Fibroblast of skin of scalp (primary cell): ENCODE data around the gene COG1.
A peak's percentile ranks its signal among the peaks of the same experiment; 100 is the strongest.

Experiments
- DNase-seq: peaks from one replicate; pipeline ENCODE4 v3.0.0-alpha.2; 2013

Gene COG1

GRCh38 chr17:73228748-73229236 lies 35.9 kb downstream of the COG1 start:
- peak; percentile 79 for DNase-seq

- no peak for DNase-seq
Observed at GRCh38 chr17:73230088-73230487, 37.2 kb downstream of the COG1 start.

GRCh38 chr17:73231395-73231794 lies 38.5 kb downstream of the COG1 start:
- no peak for DNase-seq

- peak; percentile 95 for DNase-seq
Observed at GRCh38 chr17:73231841-73232586, 39.2 kb downstream of the COG1 start.

- peak; percentile 9 for DNase-seq
Observed at GRCh38 chr17:73232587-73233373, 39.9 kb downstream of the COG1 start.

- DNase-seq, result no peak
Observed at GRCh38 chr17:73234736-73235135, 41.9 kb downstream of the COG1 start.

- no peak for DNase-seq
Observed at GRCh38 chr17:73237714-73238113, 44.9 kb downstream of the COG1 start.

- no peak for DNase-seq
Observed at GRCh38 chr17:73240561-73240960, 47.7 kb downstream of the COG1 start.

- no peak for DNase-seq
Observed at GRCh38 chr17:73247726-73248125, 54.9 kb downstream of the COG1 start.

- no peak for DNase-seq
Observed at GRCh38 chr17:73248532-73248931, 55.7 kb downstream of the COG1 start.

- no peak for DNase-seq
Observed at GRCh38 chr17:73249700-73250099, 56.8 kb downstream of the COG1 start.

GRCh38 chr17:73250851-73251640 lies 58.2 kb downstream of the COG1 start:
- DNase-seq, result no peak

GRCh38 chr17:73251871-73252270 lies 59.0 kb downstream of the COG1 start:
- no peak for DNase-seq

- DNase-seq, result peak; percentile 22
Observed at GRCh38 chr17:73255671-73256181, 62.9 kb downstream of the COG1 start.

GRCh38 chr17:73256220-73256619 lies 63.4 kb downstream of the COG1 start:
- DNase-seq, result no peak

- peak; percentile 15 for DNase-seq
Observed at GRCh38 chr17:73257516-73257915, 64.7 kb downstream of the COG1 start.
